Measurements from ENCODE around the gene ZFTA.

Gene ZFTA

GRCh38 chr11:63745304-63746170 lies 23.0 kb downstream of the ZFTA start:
- Histone ChIP-seq H3K27me3 (ENCODE audit: insufficient read depth, insufficient read length) (no peaks in the 10 kb centered on the region), H3K36me3 (ENCODE audit: insufficient read depth, insufficient read length, low read length) (peaks cover 9% of the 10 kb centered on the region), H3K4me1 (ENCODE audit: insufficient read depth, insufficient read length) (peaks cover 2% of the 10 kb centered on the region), H3K9me3 (ENCODE audit: insufficient read depth, low read length) (no peaks in the 10 kb centered on the region), H3K4me3 (ENCODE audit: insufficient read length, low read depth) (no peak overlapping the region), H3K9ac (ENCODE audit: insufficient read length, low read depth) (no peak overlapping the region)
- no peak for TF ChIP-seq YY1 (IDR thresholded peaks at IDR 0.05; ENCODE audit: insufficient read depth, insufficient read length)
- TF ChIP-seq SUZ12 (IDR thresholded peaks at IDR 0.05; ENCODE audit: extremely low read depth, insufficient read depth, insufficient read length): no peak
- TF ChIP-seq ZNF274 (IDR thresholded peaks at IDR 0.05; ENCODE audit: low read depth, low read length): no peak
- DNase-seq (ENCODE audit: low read depth, low spot score): no peak

DNA sequence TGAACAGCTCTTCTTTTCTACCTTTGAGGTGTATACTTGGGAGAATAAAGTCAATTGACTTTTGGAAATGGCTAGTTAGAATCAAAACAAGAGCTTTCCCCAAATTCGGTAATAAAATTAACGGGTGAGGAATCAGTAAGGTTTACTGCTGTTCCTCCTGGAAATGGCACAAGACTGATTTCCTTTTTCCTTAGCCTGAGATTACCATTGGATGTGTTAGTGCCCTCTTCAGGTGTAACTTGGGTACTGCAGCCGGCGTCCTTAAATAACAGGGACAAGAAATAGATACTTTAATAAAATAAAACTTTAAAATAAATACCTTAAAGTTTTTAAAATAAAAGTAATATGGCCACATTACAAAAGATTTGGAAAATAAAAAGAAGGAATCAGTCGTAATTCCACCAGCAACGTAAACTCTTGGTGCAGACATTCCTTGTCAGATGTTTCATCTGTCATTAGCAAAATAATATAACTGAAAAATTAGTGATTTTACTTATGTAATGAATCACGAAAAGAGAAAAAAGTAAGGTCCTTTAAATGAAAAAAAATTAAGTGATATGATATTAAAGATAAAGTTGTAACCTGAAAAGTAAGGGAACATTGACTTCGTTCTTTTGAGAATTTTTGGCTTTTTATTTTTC lies 29.7 kb downstream of the ZFTA start:
- H3K9me3 ChIP-seq (ENCODE audit: insufficient read depth, low read length): no peaks in the 10 kb centered on the region
- no peak overlapping the region for H3K4me3 ChIP-seq (ENCODE audit: insufficient read length, low read depth)
- no peaks in the 10 kb centered on the region for H3K36me3 ChIP-seq (ENCODE audit: insufficient read depth, insufficient read length, low read length)
- H3K4me1 ChIP-seq (ENCODE audit: insufficient read depth, insufficient read length): no peaks in the 10 kb centered on the region
- peak; percentile 69 for DNase-seq (ENCODE audit: low read depth, low spot score)
- no peaks in the 10 kb centered on the region for H3K27me3 ChIP-seq (ENCODE audit: insufficient read depth, insufficient read length)
- no peak for TF ChIP-seq YY1 (IDR thresholded peaks at IDR 0.05; ENCODE audit: insufficient read depth, insufficient read length)
- no peak overlapping the region for H3K9ac ChIP-seq (ENCODE audit: insufficient read length, low read depth)

DNA sequence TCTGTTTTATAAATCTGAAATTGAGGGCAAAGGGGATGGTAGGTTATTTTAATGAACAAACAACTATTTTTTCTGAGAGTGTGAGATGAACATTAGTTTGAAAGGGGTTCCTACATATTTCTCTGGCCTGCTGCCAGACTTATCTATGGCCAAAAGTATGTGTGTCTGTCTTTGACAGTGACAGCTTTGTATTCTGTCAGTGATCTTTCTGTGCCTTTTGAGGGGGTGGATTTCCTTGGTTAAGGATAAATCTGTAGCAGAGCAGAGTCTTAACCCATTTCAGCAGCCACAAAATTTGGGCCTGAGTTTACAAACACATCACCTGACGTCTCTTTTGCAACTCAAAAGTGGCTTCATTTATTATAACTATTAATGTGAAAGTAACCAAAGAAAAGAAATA lies 30.9 kb downstream of the ZFTA start:
- H3K27me3 ChIP-seq (ENCODE audit: insufficient read depth, insufficient read length): no peaks in the 10 kb centered on the region
- no peaks in the 10 kb centered on the region for H3K9me3 ChIP-seq (ENCODE audit: insufficient read depth, low read length)
- H3K36me3 ChIP-seq (ENCODE audit: insufficient read depth, insufficient read length, low read length): no peaks in the 10 kb centered on the region
- H3K9ac ChIP-seq (ENCODE audit: insufficient read length, low read depth): no peak overlapping the region
- TF ChIP-seq YY1 (IDR thresholded peaks at IDR 0.05; ENCODE audit: insufficient read depth, insufficient read length) (no peak), SUZ12 (IDR thresholded peaks at IDR 0.05; ENCODE audit: extremely low read depth, insufficient read depth, insufficient read length) (no peak), ZNF274 (IDR thresholded peaks at IDR 0.05; ENCODE audit: low read depth, low read length) (no peak)
- DNase-seq (ENCODE audit: low read depth, low spot score): no peak
- H3K4me1 ChIP-seq (ENCODE audit: insufficient read depth, insufficient read length): no peaks in the 10 kb centered on the region
- H3K4me3 ChIP-seq (ENCODE audit: insufficient read length, low read depth): no peak overlapping the region

GRCh38 chr11:63736864-63737263 lies 31.7 kb downstream of the ZFTA start:
- H3K36me3 ChIP-seq (ENCODE audit: insufficient read depth, insufficient read length, low read length): no peaks in the 10 kb centered on the region
- TF ChIP-seq SUZ12 (IDR thresholded peaks at IDR 0.05; ENCODE audit: extremely low read depth, insufficient read depth, insufficient read length) (no peak), ZNF274 (IDR thresholded peaks at IDR 0.05; ENCODE audit: low read depth, low read length) (no peak), YY1 (IDR thresholded peaks at IDR 0.05; ENCODE audit: insufficient read depth, insufficient read length) (no peak)
- DNase-seq (ENCODE audit: low read depth, low spot score): no peak

GRCh38 chr11:63729326-63729725 lies 39.2 kb downstream of the ZFTA start:
- H3K9me3 ChIP-seq (ENCODE audit: insufficient read depth, low read length): no peaks in the 10 kb centered on the region
- no peak for TF ChIP-seq SUZ12 (IDR thresholded peaks at IDR 0.05; ENCODE audit: extremely low read depth, insufficient read depth, insufficient read length)
- TF ChIP-seq YY1 (IDR thresholded peaks at IDR 0.05; ENCODE audit: insufficient read depth, insufficient read length): no peak
- TF ChIP-seq ZNF274 (IDR thresholded peaks at IDR 0.05; ENCODE audit: low read depth, low read length): no peak
- no peaks in the 10 kb centered on the region for H3K4me1 ChIP-seq (ENCODE audit: insufficient read depth, insufficient read length)

More at GRCh38 chr11:63736864-63737263, 31.7 kb downstream of the ZFTA start:
- Histone ChIP-seq H3K4me1 (ENCODE audit: insufficient read depth, insufficient read length) (no peaks in the 10 kb centered on the region), H3K9me3 (ENCODE audit: insufficient read depth, low read length) (no peaks in the 10 kb centered on the region), H3K9ac (ENCODE audit: insufficient read length, low read depth) (no peak overlapping the region), H3K27me3 (ENCODE audit: insufficient read depth, insufficient read length) (no peaks in the 10 kb centered on the region), H3K4me3 (ENCODE audit: insufficient read length, low read depth) (no peak overlapping the region)

GRCh38 chr11:63720611-63721010 lies 48.0 kb downstream of the ZFTA start:
- H3K27me3 ChIP-seq (ENCODE audit: insufficient read depth, insufficient read length): no peaks in the 10 kb centered on the region
- H3K4me3 ChIP-seq (ENCODE audit: insufficient read length, low read depth): no peak overlapping the region
- H3K4me1 ChIP-seq (ENCODE audit: insufficient read depth, insufficient read length): no peaks in the 10 kb centered on the region
- peaks cover 6% of the 10 kb centered on the region for H3K36me3 ChIP-seq (ENCODE audit: insufficient read depth, insufficient read length, low read length)
- no peak for DNase-seq (ENCODE audit: low read depth, low spot score)
- no peak overlapping the region for H3K9ac ChIP-seq (ENCODE audit: insufficient read length, low read depth)
- TF ChIP-seq ZNF274 (IDR thresholded peaks at IDR 0.05; ENCODE audit: low read depth, low read length): no peak
- TF ChIP-seq SUZ12 (IDR thresholded peaks at IDR 0.05; ENCODE audit: extremely low read depth, insufficient read depth, insufficient read length): no peak
- no peak for TF ChIP-seq YY1 (IDR thresholded peaks at IDR 0.05; ENCODE audit: insufficient read depth, insufficient read length)
- H3K9me3 ChIP-seq (ENCODE audit: insufficient read depth, low read length): no peaks in the 10 kb centered on the region

More at GRCh38 chr11:63729326-63729725, 39.2 kb downstream of the ZFTA start:
- Histone ChIP-seq H3K36me3 (ENCODE audit: insufficient read depth, insufficient read length, low read length) (no peaks in the 10 kb centered on the region), H3K4me3 (ENCODE audit: insufficient read length, low read depth) (no peak overlapping the region), H3K27me3 (ENCODE audit: insufficient read depth, insufficient read length) (no peaks in the 10 kb centered on the region), H3K9ac (ENCODE audit: insufficient read length, low read depth) (no peak overlapping the region)
- no peak for DNase-seq (ENCODE audit: low read depth, low spot score)

- no peak for DNase-seq (ENCODE audit: low read depth, low spot score)
- TF ChIP-seq ZNF274 (IDR thresholded peaks at IDR 0.05; ENCODE audit: low read depth, low read length) (no peak), YY1 (IDR thresholded peaks at IDR 0.05; ENCODE audit: insufficient read depth, insufficient read length) (no peak), SUZ12 (IDR thresholded peaks at IDR 0.05; ENCODE audit: extremely low read depth, insufficient read depth, insufficient read length) (no peak)
- no peak overlapping the region for H3K9ac ChIP-seq (ENCODE audit: insufficient read length, low read depth)
- H3K4me1 ChIP-seq (ENCODE audit: insufficient read depth, insufficient read length): no peaks in the 10 kb centered on the region
- H3K27me3 ChIP-seq (ENCODE audit: insufficient read depth, insufficient read length): no peaks in the 10 kb centered on the region
- no peak overlapping the region for H3K4me3 ChIP-seq (ENCODE audit: insufficient read length, low read depth)
- no peaks in the 10 kb centered on the region for H3K9me3 ChIP-seq (ENCODE audit: insufficient read depth, low read length)
- peaks cover 6% of the 10 kb centered on the region for H3K36me3 ChIP-seq (ENCODE audit: insufficient read depth, insufficient read length, low read length)
Observed at GRCh38 chr11:63719987-63720386, 48.6 kb downstream of the ZFTA start.
